Adipose tissue (tissue), 3 donors: Measurements from ENCODE around the gene FBXO36. TPM values are rescaled to one million over a fixed set of nuclear protein-coding genes. Genes with fewer than 3 reads are reported as not detected.
"Not testable (repeated sequence)": the region's sequence is repeated elsewhere in the genome, so short reads cannot be mapped to it uniquely, and the experiment has no call there.

Source experiments
- H3K27ac ChIP-seq: one replicate; pipeline ENCODE4 v1.5.1; 2013; ENCODE audit warnings: low read depth, low read length
- WGBS, 3 donors: extraction: QIAGEN DNeasy Blood & Tissue Kit; methylation state at CpG; one replicate each; pipeline ENCODE4 v1.1.7; 2013; 5-methylcytosine and 5-hydroxymethylcytosine counted together
- polyA plus RNA-seq, 3 donors: library from polyadenylated mRNA; stranded (reverse); fragments of 200-250 nt; gene quantifications; one replicate each; pipeline ENCODE4 v1.2.3, GENCODE V29; 2013
- donor health status: healthy with polysubstance abuse.
- donor health status: Bipolar disorder and iron deficiency.
- donor health status: healthy.

The FBXO36 gene
- polyA plus RNA-seq, 3 donors = 0.83 to 1.6 (median 1.6) TPM

GRCh38 chr2:229947544-229947943, 25.2 kb downstream of the FBXO36 start:
- 79 to 87% (median 84%) methylated on average over 1 of the region's 1 CpG for WGBS, 3 donors

GRCh38 chr2:229952256-229952835, 30.0 kb downstream of the FBXO36 start:
- no peak overlapping the region for H3K27ac ChIP-seq
- WGBS, 3 donors = 90 to 93% (median 91%) methylated on average over 6 of the region's 6 CpGs

More at GRCh38 chr2:229947544-229947943, 25.2 kb downstream of the FBXO36 start:
- H3K27ac ChIP-seq = no peak overlapping the region

- H3K27ac ChIP-seq = no peak overlapping the region
- WGBS, 3 donors = 78 to 93% (median 82%) methylated on average over 1 of the region's 1 CpG
These were observed 33.4 kb downstream of the FBXO36 start for GRCh38 chr2:229955663-229956062.

- WGBS, 3 donors = 84 to 91% (median 88%) methylated on average over 3 of the region's 3 CpGs
These were observed 34.2 kb downstream of the FBXO36 start for GRCh38 chr2:229956491-229956890.

GRCh38 chr2:229963596-229963995, 41.3 kb downstream of the FBXO36 start:
- H3K27ac ChIP-seq = not testable (repeated sequence)
- WGBS, 3 donors = 93 to 99% (median 93%) methylated on average over 9 of the region's 9 CpGs

More at GRCh38 chr2:229956491-229956890, 34.2 kb downstream of the FBXO36 start:
- H3K27ac ChIP-seq = no peak overlapping the region

GRCh38 chr2:229969921-229970320, 47.6 kb downstream of the FBXO36 start:
- 84 to 94% (median 90%) methylated on average over 3 of the region's 3 CpGs for WGBS, 3 donors
- H3K27ac ChIP-seq = no peak overlapping the region

- WGBS, 3 donors = 83 to 90% (median 89%) methylated on average over 3 of the region's 3 CpGs
- no peak overlapping the region for H3K27ac ChIP-seq
These were observed 48.1 kb downstream of the FBXO36 start for GRCh38 chr2:229970406-229970805.

- H3K27ac ChIP-seq = no peak overlapping the region
- 88 to 99% (median 93%) methylated on average over 3 of the region's 3 CpGs for WGBS, 3 donors
These were observed 49.0 kb downstream of the FBXO36 start for GRCh38 chr2:229971298-229971790.

GRCh38 chr2:229974266-229974665, 52.0 kb downstream of the FBXO36 start:
- WGBS, 3 donors = 50 to 58% (median 54%) methylated on average over 6 of the region's 6 CpGs
- no peak overlapping the region for H3K27ac ChIP-seq

- H3K27ac ChIP-seq = no peak overlapping the region
- WGBS, 3 donors = 35 to 47% (median 35%) methylated on average over 7 of the region's 7 CpGs
These were observed 58.3 kb downstream of the FBXO36 start for GRCh38 chr2:229980431-229981184.

- H3K27ac ChIP-seq = no peak overlapping the region
- WGBS, 3 donors = 87 to 95% (median 89%) methylated on average over 6 of the region's 6 CpGs
These were observed 70.9 kb downstream of the FBXO36 start for GRCh38 chr2:229993236-229993635.

GRCh38 chr2:229996320-229996719, 74.0 kb downstream of the FBXO36 start:
- WGBS, 3 donors = 78 to 90% (median 82%) methylated on average over 4 of the region's 4 CpGs
- no peak overlapping the region for H3K27ac ChIP-seq

- whole genome bisulfite sequencing, 3 donors = 81 to 88% (median 87%) methylated on average over 3 of the region's 3 CpGs
- H3K27ac ChIP-seq = no peak overlapping the region
These were observed 75.3 kb downstream of the FBXO36 start for GRCh38 chr2:229997565-229997964.

GRCh38 chr2:230000118-230000841, 78.0 kb downstream of the FBXO36 start:
- no peak overlapping the region for H3K27ac ChIP-seq

GRCh38 chr2:230007931-230008707, 85.8 kb downstream of the FBXO36 start:
- no peak overlapping the region for H3K27ac ChIP-seq
- 50 to 56% (median 53%) methylated on average over 12 of the region's 12 CpGs for WGBS, 3 donors

More at GRCh38 chr2:230000118-230000841, 78.0 kb downstream of the FBXO36 start:
- 87 to 96% (median 91%) methylated on average over 6 of the region's 6 CpGs for WGBS, 3 donors

- H3K27ac ChIP-seq = no peak overlapping the region
- WGBS, 3 donors = 80 to 98% (median 91%) methylated on average over 1 of the region's 1 CpG
These were observed 86.4 kb downstream of the FBXO36 start for GRCh38 chr2:230008708-230009066.

GRCh38 chr2:230010501-230010900, 88.2 kb downstream of the FBXO36 start:
- WGBS, 3 donors = 92 to 96% (median 93%) methylated on average over 6 of the region's 6 CpGs
- no peak overlapping the region for H3K27ac ChIP-seq

GRCh38 chr2:230011617-230012016, 89.3 kb downstream of the FBXO36 start:
- no peak overlapping the region for H3K27ac ChIP-seq
- 100% methylated on average over 1 of the region's 1 CpG for WGBS, 3 donors
